K562 (cell line): ENCODE data around the gene KRT4.

Experiments
- CTCF ChIP-seq, 3 experiments: IDR thresholded peaks in 2 of 3; conservative IDR thresholded peaks in 1 of 3; 2 replicates each; pipeline ENCODE4 v1.5.1; 2011 to 2012; ENCODE audit warnings: low read length in 3 of 3, mild to moderate bottlenecking in 3 of 3, control low read depth in 2 of 3, improper control_type of control experiment in 1 of 3, inconsistent platforms in 1 of 3, low read depth in 1 of 3, mixed read lengths in 1 of 3, moderate library complexity in 1 of 3; ENCODE audit not compliant: insufficient read depth in 2 of 3
- ESRRA ChIP-seq: fragments of 450-650 bp; IDR thresholded peaks from 2 replicates; pipeline ENCODE4 v1.6.1; 2014; ENCODE audit warnings: low read depth, mild to moderate bottlenecking, moderate library complexity, borderline replicate concordance
- EZH2 ChIP-seq: IDR thresholded peaks from 2 replicates; pipeline ENCODE4 v1.6.1; 2012; ENCODE audit warnings: low read depth, mild to moderate bottlenecking, inconsistent platforms, low read length, borderline replicate concordance
- GTF2B ChIP-seq: IDR thresholded peaks from 2 replicates; pipeline ENCODE4 v1.6.1; 2011; ENCODE audit not compliant: insufficient read length; ENCODE audit errors: extremely low read depth
- HDAC6 ChIP-seq: IDR thresholded peaks from 2 replicates; pipeline ENCODE4 v1.6.1; 2012; ENCODE audit warnings: low read depth, mild to moderate bottlenecking, control low read depth, inconsistent platforms, low read length, moderate library complexity
- PBX2 ChIP-seq, 2 experiments: IDR thresholded peaks in 1 of 2; conservative IDR thresholded peaks in 1 of 2; 2 replicates each; pipeline ENCODE4 v1.6.1; 2016; ENCODE audit warnings: low read depth in 2 of 2, mild to moderate bottlenecking in 1 of 2, missing compliant biosample characterization in 1 of 2, missing genetic modification characterization in 1 of 2, moderate library complexity in 1 of 2
- POLR2A ChIP-seq: fragments of 450-650 bp; conservative IDR thresholded peaks from 2 replicates; pipeline ENCODE4 v1.6.1; 2016
- POLR2AphosphoS2 ChIP-seq: IDR thresholded peaks from 2 replicates; pipeline ENCODE4 v1.6.1; 2012; ENCODE audit warnings: low read length, improper control_type of control experiment
- SNIP1 ChIP-seq: fragments of 450-650 bp; IDR thresholded peaks from 2 replicates; pipeline ENCODE4 v1.7.1; 2017; ENCODE audit warnings: low read depth, mild to moderate bottlenecking
- TARDBP ChIP-seq: fragments of 450-650 bp; IDR thresholded peaks from 2 replicates; pipeline ENCODE4 v1.6.1; 2016
- ZNF318 ChIP-seq, 2 experiments: fragments of 450-650 bp; IDR thresholded peaks; 2 replicates each; pipeline ENCODE4 v1.6.1; 2016; ENCODE audit warnings: mild to moderate bottlenecking in 2 of 2, borderline replicate concordance in 1 of 2, low read depth in 1 of 2, moderate library complexity in 1 of 2
- ZNF431 ChIP-seq: sonication (generic); formaldehyde crosslinking; IDR thresholded peaks from 2 replicates; pipeline ENCODE4 v1.8.0; 2022; ENCODE audit warnings: mild to moderate bottlenecking, missing genetic modification reagents
- ZNF586 ChIP-seq: fragments of 450-650 bp; formaldehyde crosslinking; conservative IDR thresholded peaks from 2 replicates; pipeline ENCODE4 v1.4.0; 2020; ENCODE audit warnings: mild to moderate bottlenecking, moderate library complexity

DNA sequence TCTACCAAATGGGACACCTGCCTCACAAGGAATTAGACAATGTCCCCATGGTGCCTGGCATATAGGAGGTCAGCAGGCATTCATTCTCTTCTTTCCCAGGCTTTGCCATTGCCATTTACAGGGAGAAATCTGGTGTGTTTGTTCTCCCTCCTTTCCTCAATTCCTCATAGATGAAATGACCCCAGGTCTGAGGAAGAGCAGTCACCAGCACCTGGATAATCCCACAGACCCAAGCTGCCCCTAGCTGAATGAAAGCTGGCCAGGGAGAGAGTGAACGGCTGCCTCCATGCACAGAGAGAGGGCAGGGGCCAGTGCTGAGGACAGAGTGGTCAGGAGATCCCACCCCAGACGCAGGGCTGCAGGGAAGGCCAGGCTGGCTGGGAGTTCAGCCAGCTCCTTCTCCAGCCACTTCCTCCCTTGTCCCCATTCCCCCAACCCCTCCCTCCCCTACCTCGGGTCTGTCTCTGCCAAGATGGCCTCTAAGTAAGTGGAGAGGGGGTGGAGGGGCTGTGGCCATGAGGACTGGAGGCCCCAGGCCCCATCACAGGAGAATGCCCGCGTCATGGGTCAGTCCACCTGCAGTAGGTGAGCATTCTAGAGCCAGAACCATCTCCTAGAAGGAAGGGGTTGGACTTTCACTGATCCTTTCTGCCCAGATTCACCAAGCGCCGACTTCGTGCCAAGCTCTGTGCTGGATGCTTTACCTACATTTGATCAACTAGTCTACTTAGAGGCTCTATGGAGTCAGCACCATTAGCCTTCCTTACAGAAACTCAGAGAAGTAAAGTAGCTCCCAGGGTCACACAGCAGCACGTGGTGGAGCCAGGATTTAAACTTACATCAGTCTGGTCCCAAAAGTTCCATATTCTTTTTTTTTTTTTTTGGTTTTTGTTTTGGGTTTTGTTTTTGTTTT, 2.0 kb upstream of the KRT4 start:
- TF ChIP-seq ZNF318 (IDR thresholded peaks at IDR 0.05; ENCODE audit: borderline replicate concordance in 1 of 2, low read depth in 1 of 2) (no peak), EZH2 (no peak), ZNF431 (CRISPR knock-in tag) (no peak), POLR2A (no peak), ZNF586 (CRISPR knock-in tag) (no peak), SNIP1 (no peak), CTCF (IDR thresholded peaks at IDR 0.05 in 2 of 3, conservative IDR thresholded peaks at IDR 0.05 in 1 of 3; ENCODE audit: insufficient read depth in 2 of 3, low read depth in 1 of 3, low read length in 3 of 3) (no peak), TARDBP (no peak), ESRRA (no peak), HDAC6 (no peak), GTF2B (no peak), POLR2AphosphoS2 (no peak), PBX2 (CRISPR knock-in tag; IDR thresholded peaks at IDR 0.05; ENCODE audit: low read depth) (no peak), PBX2 (tag; conservative IDR thresholded peaks at IDR 0.05; ENCODE audit: low read depth) (no peak)
